Inflammatory macrophage treated with lipopolysaccharide for 4 hours (primary cell): Measurements from ENCODE around the gene RTN4RL1.
A peak's percentile ranks its signal among the peaks of the same experiment; 100 is the strongest.

Source experiments
- DNase-seq: peaks from one replicate; pipeline ENCODE4 v3.0.0-alpha.2; 2020

Gene RTN4RL1, protein sequence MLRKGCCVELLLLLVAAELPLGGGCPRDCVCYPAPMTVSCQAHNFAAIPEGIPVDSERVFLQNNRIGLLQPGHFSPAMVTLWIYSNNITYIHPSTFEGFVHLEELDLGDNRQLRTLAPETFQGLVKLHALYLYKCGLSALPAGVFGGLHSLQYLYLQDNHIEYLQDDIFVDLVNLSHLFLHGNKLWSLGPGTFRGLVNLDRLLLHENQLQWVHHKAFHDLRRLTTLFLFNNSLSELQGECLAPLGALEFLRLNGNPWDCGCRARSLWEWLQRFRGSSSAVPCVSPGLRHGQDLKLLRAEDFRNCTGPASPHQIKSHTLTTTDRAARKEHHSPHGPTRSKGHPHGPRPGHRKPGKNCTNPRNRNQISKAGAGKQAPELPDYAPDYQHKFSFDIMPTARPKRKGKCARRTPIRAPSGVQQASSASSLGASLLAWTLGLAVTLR

GRCh38 chr17:2025220-2025621 lies at the start of gene RTN4RL1:
Gene RTN4RL1, minus strand, starts transcription at chr17:2025334. Its CDS starts 469 bp downstream, at chr17:2024865.
- DNase-seq = peak; percentile 39

- no peak for DNase-seq
These were observed 49.8 kb upstream of the RTN4RL1 start for GRCh38 chr17:2074919-2075318.

DNA sequence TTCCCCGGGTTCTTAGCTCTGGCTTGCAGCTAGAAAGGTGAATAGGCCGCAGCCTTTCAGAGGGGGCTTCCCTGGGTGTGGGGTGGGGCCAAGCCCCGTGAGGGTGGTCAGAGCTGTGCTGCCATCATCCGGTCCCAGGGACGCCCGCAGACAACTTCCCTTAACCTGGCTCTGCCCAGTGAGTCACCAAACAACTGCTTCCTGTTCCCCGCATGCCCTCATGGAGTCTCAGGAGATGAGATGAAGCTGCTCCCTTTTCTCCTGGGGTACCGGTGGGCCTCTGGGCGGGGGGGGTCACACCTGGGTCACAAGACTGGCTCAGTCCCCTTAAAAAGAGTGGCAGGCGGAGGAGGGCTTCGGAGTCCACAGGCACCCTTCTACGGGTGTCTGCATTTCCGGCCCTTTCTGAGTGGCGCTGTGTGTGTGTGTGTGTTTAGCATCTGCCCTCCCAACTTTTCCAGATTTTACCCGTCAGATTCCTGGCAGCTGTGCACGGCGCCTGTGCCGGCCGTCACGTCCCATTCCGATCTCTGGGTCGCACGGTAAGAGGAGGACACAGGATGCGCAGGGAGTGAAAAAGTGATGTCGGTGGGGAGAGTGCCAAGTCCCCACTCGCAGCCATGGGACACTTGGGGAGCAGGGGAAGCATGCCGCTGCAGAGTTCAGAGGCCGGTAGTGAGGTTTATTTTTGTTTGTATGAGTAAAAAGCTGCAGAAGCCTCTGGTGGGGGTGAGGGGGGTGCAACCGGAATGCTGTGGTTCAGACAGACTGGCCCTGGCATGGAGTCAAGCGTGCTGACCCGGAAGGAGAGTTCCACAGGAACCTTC lies 46.5 kb upstream of the RTN4RL1 start:
- DNase-seq = peak; percentile 51

DNA sequence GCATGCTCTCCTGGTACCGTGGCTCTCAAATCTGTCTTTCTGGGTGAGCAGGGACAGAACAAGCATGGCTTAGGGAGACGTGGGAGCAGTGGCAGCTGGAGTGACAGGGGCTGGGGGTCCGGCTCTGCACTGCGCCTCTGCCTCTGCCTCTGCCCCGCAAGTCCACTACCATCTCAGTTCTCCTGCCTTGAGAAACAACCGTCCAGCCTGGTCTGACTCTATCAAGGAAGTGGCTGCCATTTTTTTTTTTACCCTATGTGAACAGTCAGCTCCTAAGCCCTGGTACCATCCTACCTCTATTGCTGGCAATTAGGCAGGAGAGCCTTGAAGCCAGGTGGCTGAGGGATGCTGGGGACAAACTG lies 45.9 kb upstream of the RTN4RL1 start:
- DNase-seq = no peak

GRCh38 chr17:2070241-2071023 lies 45.3 kb upstream of the RTN4RL1 start:
- DNase-seq = no peak

DNA sequence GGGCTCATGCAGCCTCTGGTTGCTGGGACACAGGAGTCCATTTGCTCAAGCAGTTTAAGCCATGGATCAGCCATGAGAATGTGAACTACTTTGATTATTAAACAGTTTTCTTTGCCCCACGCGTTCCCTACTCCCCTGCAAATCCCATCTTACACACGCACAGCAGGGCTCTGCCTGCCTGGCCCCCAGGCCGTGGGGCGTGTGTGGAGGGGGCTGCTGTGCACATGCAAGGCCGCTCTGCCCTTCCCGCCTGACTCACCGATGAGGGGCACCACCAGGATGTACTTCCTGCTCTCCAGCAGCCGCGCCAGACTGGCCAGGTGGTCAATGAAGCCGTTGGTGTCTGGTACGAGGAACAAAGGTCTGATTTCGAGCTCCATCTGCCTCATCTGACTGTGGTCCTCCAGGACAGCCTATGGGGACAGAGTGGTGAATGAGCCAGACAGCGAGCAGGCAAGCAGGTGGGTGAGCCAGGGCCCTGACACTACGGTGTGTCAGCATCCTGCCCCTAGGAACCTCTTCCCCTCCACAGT lies 43.5 kb upstream of the RTN4RL1 start:
- DNase-seq = no peak

- DNase-seq = no peak
These were observed 42.9 kb upstream of the RTN4RL1 start for GRCh38 chr17:2068031-2068518.

GRCh38 chr17:2067608-2068024 lies 42.5 kb upstream of the RTN4RL1 start:
- DNase-seq = no peak

DNA sequence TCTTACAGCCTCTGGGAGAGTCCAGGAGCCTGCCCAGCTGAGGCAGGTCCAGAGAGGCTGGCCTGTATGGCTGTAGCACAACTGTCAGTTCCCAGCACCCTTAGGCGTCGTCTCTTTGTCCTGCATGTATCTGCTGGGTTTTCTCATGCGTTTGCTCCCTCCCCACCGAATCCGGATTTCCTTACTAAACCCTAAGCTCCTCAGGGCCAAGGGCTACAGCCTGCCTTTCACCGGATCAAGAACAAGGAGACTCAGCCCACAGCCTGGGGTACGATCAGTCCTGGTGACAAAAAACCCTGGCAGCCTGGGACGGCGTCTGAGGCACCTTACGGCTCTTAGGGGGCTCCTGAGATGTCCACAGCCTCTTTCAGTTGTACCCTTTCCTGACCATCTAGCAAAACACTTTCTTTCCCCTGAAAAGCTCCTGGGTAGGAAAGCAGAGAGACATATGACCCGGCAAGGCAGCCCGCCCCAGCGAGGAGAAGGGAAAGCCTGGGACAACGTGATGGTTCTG lies 42.0 kb upstream of the RTN4RL1 start:
- DNase-seq = no peak

- DNase-seq = no peak
These were observed 40.8 kb upstream of the RTN4RL1 start for GRCh38 chr17:2065949-2066400.

GRCh38 chr17:2064980-2065785 lies 40.0 kb upstream of the RTN4RL1 start:
- peak; percentile 61 for DNase-seq

DNA sequence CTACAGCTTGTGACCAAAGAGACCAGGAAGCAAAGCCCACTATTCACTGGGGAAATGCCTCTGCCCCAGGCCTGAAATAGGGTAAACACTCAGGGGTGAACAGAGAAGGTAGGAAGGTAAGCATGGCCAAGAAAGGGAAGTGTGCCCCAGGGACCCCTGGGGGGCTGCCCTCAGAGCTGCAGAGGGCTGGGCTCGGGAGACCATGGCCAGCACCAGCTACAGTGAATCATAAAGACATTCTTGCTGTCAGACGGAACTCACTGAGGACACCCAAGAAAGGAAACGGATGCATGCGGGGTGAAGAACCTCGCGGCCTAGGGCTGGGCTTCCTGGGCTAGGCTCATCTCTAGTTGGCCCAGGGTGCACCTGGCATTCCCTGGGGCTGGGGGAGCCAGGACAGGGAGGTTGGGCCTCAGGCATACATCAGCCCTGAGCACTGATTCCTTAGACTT lies 39.4 kb upstream of the RTN4RL1 start:
- DNase-seq = no peak

GRCh38 chr17:2064147-2064489 lies 39.0 kb upstream of the RTN4RL1 start:
- DNase-seq = no peak

DNA sequence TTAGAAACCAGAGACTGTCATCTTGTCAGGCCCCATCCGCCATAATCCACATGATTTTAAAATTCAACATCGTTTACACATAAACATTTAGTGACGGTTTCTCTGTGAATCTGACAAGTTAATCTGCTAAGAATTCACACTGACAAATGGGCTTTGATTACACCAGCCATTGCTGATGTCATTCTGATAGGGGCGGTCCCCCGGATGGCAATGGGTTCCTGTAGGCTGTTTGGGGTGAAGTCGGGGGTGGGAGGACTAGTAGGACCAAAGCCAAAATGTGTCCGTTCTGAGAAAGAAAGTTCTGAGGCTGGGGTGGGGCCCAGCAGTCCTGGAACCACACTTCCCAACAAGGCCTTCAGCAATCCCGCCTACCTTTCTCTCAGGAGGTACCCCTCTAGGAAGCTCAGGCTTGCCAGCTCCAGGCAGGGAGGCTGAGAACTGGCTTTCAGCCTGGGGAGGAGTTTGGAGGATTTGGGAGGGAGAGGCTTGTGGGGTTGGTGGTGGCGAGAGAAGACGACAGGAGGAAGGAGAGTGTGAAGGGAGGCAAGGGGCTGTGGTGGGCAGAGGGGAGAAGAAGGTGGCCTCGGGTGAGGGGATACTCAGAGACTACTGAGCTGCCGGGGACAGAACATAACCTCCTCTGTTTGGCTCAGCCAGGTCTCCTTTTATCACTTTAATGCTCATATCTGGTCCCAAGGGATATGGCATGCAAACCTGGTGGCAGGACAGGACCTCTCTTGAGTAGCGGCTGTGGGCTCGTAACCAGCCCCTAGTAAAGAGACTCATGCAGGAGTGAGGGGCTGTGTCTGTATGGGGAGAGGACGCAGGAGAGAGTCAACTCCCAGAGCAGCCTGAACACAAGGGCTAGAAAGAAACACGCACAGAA lies 38.4 kb upstream of the RTN4RL1 start:
- DNase-seq = no peak

DNA sequence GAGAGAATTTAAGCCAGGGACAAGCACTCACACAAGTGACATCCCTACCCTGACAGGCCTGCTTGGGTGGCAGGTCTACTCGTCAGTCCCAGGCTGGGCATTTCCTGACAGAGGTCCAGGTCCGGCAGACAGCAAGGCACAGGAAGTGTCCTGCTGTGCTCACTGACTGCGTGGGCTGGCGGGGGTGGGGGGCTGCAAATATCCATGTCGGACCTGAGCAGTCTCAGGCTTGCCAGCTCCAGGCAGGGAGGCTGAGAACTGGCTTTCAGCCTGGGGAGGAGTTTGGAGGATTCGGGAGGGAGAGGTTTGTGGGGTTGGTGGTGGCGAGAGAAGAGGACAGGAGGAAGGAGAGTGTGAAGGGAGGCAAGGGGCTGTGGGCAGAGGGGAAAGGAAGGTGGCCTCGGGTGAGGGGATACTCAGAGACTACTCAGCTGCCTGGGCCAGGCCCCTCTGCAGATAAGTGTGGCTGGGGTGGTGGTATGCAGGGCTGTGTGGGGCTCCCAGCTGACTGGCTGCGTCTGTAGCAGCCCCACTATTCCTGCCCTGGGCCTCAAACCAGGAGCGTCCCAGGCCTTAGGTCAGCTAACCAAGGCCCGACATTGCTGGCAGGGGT lies 37.5 kb upstream of the RTN4RL1 start:
- DNase-seq = no peak

DNA sequence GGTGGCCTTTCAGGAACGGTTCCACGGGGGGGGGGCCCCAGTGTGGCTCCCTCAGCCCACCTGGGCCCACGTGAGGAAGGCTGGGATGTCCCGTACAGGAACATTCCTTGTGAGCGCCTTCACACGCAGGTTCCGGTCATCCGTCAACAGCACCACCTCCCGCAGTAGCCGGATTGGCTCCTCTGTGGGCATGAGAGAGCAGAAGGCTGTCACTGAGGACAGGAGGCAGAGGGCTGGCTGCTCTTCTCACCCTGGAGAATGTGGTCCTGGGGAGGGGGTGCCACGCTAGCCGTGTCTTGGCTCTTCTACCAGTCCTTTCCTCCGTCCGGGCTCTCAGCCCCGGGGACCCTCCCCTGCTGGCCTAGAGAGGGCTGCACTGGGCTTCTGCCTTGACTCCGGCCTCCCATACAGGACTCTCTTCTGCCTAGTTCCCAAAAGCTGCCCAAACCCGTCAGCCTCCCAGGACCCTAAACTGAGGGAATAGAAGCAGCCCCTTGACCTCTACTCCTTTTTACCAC lies 36.4 kb upstream of the RTN4RL1 start:
- DNase-seq = no peak

DNA sequence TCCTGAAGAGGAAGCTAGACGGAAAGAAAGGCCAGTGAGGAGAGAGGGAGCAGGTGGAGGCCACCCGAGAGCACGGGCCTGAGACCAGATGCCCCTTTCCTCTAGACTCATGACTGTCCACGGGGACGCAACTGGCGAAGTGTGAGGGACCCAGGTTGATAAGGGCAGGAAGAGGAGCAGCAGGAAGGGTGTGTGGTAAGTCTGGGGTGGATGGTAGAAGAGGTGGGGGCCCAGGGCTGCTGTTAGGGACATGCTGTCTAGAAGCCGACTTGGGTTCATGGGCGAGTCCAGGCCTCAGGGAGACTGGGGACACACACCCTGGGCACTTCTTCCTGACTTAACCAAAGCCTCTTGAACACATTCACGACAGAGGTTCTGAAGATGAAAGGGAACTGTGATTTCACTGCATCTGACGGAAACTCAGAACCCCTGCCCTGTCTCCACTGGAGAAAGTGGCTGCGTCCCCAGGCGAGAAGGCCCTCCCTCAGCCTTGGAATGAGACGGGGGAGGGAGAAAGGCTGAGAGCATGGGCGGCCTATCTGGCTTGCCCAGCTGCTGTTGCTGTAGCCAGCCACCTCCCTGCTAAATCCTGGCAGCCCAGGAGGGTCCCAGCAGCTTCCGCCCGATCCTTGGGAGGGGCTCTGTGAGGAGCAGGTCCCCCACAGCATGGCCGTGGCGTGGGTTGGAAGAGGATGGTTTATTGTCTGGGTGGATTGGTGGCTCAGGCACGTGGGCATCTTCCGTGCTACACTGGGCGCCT lies 35.7 kb upstream of the RTN4RL1 start:
- no peak for DNase-seq

GRCh38 chr17:2060385-2060658 lies 35.2 kb upstream of the RTN4RL1 start:
- no peak for DNase-seq
